ENCODE measurements around the gene ZNF280A. TPM values are rescaled to one million over a fixed set of nuclear protein-coding genes. Genes with fewer than 3 reads are reported as not detected.

Gene ZNF280A
- total RNA-seq, 1 donor from 2014 or later = not detected

GRCh38 chr22:22528780-22529179, 8.7 kb upstream of the ZNF280A start:
- Mint-ChIP-seq H3K9me3 (ENCODE audit: unreplicated experiment) (no peaks in the 10 kb centered on the region), H3K36me3 (ENCODE audit: unreplicated experiment) (no peaks in the 10 kb centered on the region), H3K4me3 (ENCODE audit: unreplicated experiment) (no peak overlapping the region), H3K4me1 (ENCODE audit: unreplicated experiment) (no peaks in the 10 kb centered on the region), H3K27me3 (ENCODE audit: unreplicated experiment) (peaks cover 16% of the 10 kb centered on the region), H3K27ac (ENCODE audit: unreplicated experiment) (no peak overlapping the region)
- DNase-seq (ENCODE audit: extremely low spot score, unreplicated experiment) = no peak
- TF ChIP-seq, protein P1, sequence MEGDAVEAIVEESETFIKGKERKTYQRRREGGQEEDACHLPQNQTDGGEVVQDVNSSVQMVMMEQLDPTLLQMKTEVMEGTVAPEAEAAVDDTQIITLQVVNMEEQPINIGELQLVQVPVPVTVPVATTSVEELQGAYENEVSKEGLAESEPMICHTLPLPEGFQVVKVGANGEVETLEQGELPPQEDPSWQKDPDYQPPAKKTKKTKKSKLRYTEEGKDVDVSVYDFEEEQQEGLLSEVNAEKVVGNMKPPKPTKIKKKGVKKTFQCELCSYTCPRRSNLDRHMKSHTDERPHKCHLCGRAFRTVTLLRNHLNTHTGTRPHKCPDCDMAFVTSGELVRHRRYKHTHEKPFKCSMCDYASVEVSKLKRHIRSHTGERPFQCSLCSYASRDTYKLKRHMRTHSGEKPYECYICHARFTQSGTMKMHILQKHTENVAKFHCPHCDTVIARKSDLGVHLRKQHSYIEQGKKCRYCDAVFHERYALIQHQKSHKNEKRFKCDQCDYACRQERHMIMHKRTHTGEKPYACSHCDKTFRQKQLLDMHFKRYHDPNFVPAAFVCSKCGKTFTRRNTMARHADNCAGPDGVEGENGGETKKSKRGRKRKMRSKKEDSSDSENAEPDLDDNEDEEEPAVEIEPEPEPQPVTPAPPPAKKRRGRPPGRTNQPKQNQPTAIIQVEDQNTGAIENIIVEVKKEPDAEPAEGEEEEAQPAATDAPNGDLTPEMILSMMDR (IDR thresholded peaks at IDR 0.05) = no peak

GRCh38 chr22:22527312-22527711, 7.2 kb upstream of the ZNF280A start:
- Mint-ChIP-seq H3K27ac (ENCODE audit: unreplicated experiment) (no peak overlapping the region), H3K9me3 (ENCODE audit: unreplicated experiment) (no peaks in the 10 kb centered on the region), H3K4me1 (ENCODE audit: unreplicated experiment) (no peaks in the 10 kb centered on the region), H3K36me3 (ENCODE audit: unreplicated experiment) (no peaks in the 10 kb centered on the region), H3K27me3 (ENCODE audit: unreplicated experiment) (peaks cover 23% of the 10 kb centered on the region), H3K4me3 (ENCODE audit: unreplicated experiment) (no peak overlapping the region)
- no peak for DNase-seq (ENCODE audit: extremely low spot score, unreplicated experiment)
- TF ChIP-seq, protein P1 (IDR thresholded peaks at IDR 0.05) = no peak

GRCh38 chr22:22526125-22526912, 6.2 kb upstream of the ZNF280A start:
- Mint-ChIP-seq H3K4me3 (ENCODE audit: unreplicated experiment) (no peak overlapping the region), H3K36me3 (ENCODE audit: unreplicated experiment) (no peaks in the 10 kb centered on the region), H3K4me1 (ENCODE audit: unreplicated experiment) (no peaks in the 10 kb centered on the region), H3K9me3 (ENCODE audit: unreplicated experiment) (no peaks in the 10 kb centered on the region), H3K27me3 (ENCODE audit: unreplicated experiment) (peaks cover 26% of the 10 kb centered on the region), H3K27ac (ENCODE audit: unreplicated experiment) (no peak overlapping the region)
- no peak for DNase-seq (ENCODE audit: extremely low spot score, unreplicated experiment)
- TF ChIP-seq, protein P1 (IDR thresholded peaks at IDR 0.05) = no peak

DNA sequence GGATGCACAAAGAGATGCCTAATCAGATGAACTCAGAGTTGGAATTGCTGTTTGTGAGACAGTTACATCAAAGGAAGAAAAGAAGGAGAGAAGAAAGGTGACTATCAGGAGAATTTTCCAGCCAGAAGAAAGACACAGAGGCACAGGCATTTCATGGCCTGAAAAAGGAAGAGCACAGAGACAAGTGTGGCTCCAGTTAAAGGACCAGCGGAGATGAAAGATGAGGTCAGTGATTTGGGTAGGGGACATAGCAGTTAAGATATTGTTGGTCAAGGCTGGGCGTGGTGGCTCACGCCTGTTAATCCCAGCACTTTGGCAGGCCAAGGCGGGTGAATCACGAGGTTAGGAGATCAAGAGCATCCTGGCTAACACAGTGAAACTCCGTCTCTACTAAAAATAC, 3.4 kb upstream of the ZNF280A start:
- no peak for DNase-seq (ENCODE audit: extremely low spot score, unreplicated experiment)
- Mint-ChIP-seq H3K9me3 (ENCODE audit: unreplicated experiment) (no peaks in the 10 kb centered on the region), H3K4me3 (ENCODE audit: unreplicated experiment) (no peak overlapping the region), H3K36me3 (ENCODE audit: unreplicated experiment) (no peaks in the 10 kb centered on the region), H3K4me1 (ENCODE audit: unreplicated experiment) (no peaks in the 10 kb centered on the region), H3K27me3 (ENCODE audit: unreplicated experiment) (peaks cover 26% of the 10 kb centered on the region), H3K27ac (ENCODE audit: unreplicated experiment) (no peak overlapping the region)
- TF ChIP-seq, protein P1 (IDR thresholded peaks at IDR 0.05) = no peak

DNA sequence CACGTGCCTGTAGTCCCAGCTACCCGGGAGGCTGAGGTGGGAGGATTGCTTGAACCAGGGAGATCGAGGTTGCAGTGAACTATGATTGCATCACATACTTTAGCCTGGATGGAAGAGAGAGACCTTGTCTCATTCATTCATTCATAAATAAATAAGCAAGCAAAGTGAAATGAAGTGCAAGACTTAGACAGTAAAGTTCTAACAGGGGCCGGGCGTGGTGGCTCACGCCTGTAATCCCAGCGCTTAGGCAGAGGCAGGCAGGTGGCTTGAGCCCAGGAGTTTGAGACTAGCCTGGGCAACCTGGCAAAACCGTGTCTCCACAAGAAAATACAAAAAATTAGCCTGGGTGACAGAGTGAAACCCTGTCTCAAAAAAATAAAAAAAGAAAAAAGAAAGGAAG, 1.6 kb upstream of the ZNF280A start:
- Mint-ChIP-seq H3K9me3 (ENCODE audit: unreplicated experiment) (no peaks in the 10 kb centered on the region), H3K4me3 (ENCODE audit: unreplicated experiment) (no peak overlapping the region), H3K4me1 (ENCODE audit: unreplicated experiment) (no peaks in the 10 kb centered on the region), H3K27ac (ENCODE audit: unreplicated experiment) (no peak overlapping the region), H3K27me3 (ENCODE audit: unreplicated experiment) (peaks cover 32% of the 10 kb centered on the region), H3K36me3 (ENCODE audit: unreplicated experiment) (no peaks in the 10 kb centered on the region)
- TF ChIP-seq, protein P1 (IDR thresholded peaks at IDR 0.05) = no peak
- DNase-seq (ENCODE audit: extremely low spot score, unreplicated experiment) = no peak
